Vagina (tissue), 2 donors: ENCODE measurements around the gene MYF6. TPM values are rescaled to one million over a fixed set of nuclear protein-coding genes. Genes with fewer than 3 reads are reported as not detected.

Experiments
- DNase-seq, 2 donors: peaks; one replicate each; pipeline ENCODE4 v3.0.0-alpha.2; 2017; ENCODE audit errors: extremely low spot score in 2 of 2
- H3K27ac ChIP-seq: fragments of 200-600 bp; sonication (generic); one replicate; pipeline ENCODE4 v1.5.1; 2019
- H3K27me3 ChIP-seq: fragments of 200-600 bp; sonication (generic); one replicate; pipeline ENCODE4 v1.5.1; 2019
- H3K36me3 ChIP-seq, 2 donors: fragments of 200-600 bp; sonication (generic); one replicate each; pipeline ENCODE4 v1.5.1; 2017 to 2019
- H3K4me1 ChIP-seq: fragments of 200-600 bp; sonication (generic); one replicate; pipeline ENCODE4 v1.5.1; 2019
- H3K4me3 ChIP-seq, 2 donors: fragments of 200-600 bp; sonication (generic); 1 replicate in 1 of 2; 2 replicates in 1 of 2; pipeline ENCODE4 v1.5.1; 2016 to 2019
- H3K9me3 ChIP-seq: fragments of 200-600 bp; sonication (generic); one replicate; pipeline ENCODE4 v1.5.1; 2019
- POLR2A ChIP-seq, 2 donors: fragments of 450-650 bp; IDR thresholded peaks; one replicate each; pipeline ENCODE4 v1.6.1; 2017; ENCODE audit warnings: antibody characterized with exemption in 2 of 2, mild to moderate bottlenecking in 2 of 2, moderate library complexity in 2 of 2
- POLR2AphosphoS5 ChIP-seq, 2 donors: sonication (generic); formaldehyde crosslinking; IDR thresholded peaks; one replicate each; pipeline ENCODE4 v1.9.0; 2017; ENCODE audit warnings: antibody characterized with exemption in 2 of 2, mild to moderate bottlenecking in 2 of 2, low read depth in 1 of 2; ENCODE audit not compliant: insufficient read depth in 1 of 2
- intact Hi-C: fragments of 100-400 bp; cut with DNase I; formaldehyde crosslinking; loops from one replicate; pipeline ENCODE4 v1.15.1; 2023
- total RNA-seq: library from RNA; depleted of rRNA; stranded (reverse); fragments of >200 nt; gene quantifications from one replicate; pipeline ENCODE4 v1.2.3, GENCODE V29; 2016
- TF ChIP-seq, protein P1 (sequence below), 3 experiments: fragments of 450-650 bp in 2 of 3; fragments of 200-600 bp in 1 of 3; sonication (generic) in 1 of 3; IDR thresholded peaks; one replicate each; pipeline ENCODE4 v1.5.1; 2017 to 2019; ENCODE audit warnings: antibody characterized with exemption in 3 of 3, mild to moderate bottlenecking in 2 of 3, moderate library complexity in 2 of 3

Gene MYF6
- total RNA-seq, 1 donor from 2014 or later = not detected

DNA sequence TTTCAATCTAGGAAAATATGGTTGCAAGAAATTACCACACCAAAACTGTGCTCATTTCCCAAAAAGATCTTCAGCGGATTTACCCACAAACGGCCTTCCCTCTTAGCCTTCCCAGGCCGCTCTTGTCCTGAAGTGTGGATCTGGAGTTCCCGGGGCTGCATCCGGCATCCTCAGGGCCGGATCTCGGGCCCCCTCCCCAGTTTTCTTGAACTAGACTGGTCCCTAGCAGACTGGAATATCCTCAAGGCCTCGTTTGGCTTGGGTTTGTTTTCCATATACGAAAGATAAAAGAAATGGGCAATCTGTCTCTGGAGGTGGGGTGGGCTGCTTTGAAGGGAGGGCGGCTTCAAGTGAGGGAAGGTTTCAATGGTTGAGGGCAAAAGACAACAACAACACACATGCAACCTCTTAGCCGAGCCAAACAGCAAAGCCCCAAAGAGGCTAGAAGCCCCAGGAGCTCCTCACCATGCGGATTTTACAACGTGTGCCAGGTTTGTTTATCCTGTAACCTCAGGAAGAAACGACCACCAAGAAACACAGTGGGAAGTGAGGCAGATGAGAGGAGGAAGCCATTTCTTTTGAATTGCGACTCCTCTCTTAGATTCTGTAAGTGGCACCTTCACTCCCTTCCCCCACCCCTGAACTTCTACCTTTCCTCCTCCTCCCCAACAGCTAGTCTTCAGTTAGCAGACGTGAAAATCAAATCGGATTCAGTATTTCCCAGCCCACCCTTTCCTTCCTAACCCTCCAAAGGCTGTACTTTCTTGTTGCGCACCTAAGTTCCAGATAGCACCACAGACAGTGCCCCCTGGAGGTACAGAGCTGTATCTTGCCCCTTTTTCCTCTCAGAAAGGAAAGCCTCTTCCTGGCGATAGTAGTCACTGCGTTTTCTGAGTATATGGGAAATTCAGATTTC is 2.6 kb downstream of the MYF6 start:
- Histone ChIP-seq H3K4me1 (peaks cover 6% of the 10 kb centered on the region), H3K4me3 (no peak overlapping the region), H3K36me3 (no peaks in the 10 kb centered on the region), H3K27me3 (no peaks in the 10 kb centered on the region), H3K27ac (no peak overlapping the region), H3K9me3 (no peaks in the 10 kb centered on the region)
- no peak for DNase-seq
- intact Hi-C loops = no loop called here
- TF ChIP-seq POLR2AphosphoS5 (IDR thresholded peaks at IDR 0.05; ENCODE audit: insufficient read depth in 1 of 2, low read depth in 1 of 2) (no peak), POLR2A (IDR thresholded peaks at IDR 0.05) (no peak)
- TF ChIP-seq, protein P1, sequence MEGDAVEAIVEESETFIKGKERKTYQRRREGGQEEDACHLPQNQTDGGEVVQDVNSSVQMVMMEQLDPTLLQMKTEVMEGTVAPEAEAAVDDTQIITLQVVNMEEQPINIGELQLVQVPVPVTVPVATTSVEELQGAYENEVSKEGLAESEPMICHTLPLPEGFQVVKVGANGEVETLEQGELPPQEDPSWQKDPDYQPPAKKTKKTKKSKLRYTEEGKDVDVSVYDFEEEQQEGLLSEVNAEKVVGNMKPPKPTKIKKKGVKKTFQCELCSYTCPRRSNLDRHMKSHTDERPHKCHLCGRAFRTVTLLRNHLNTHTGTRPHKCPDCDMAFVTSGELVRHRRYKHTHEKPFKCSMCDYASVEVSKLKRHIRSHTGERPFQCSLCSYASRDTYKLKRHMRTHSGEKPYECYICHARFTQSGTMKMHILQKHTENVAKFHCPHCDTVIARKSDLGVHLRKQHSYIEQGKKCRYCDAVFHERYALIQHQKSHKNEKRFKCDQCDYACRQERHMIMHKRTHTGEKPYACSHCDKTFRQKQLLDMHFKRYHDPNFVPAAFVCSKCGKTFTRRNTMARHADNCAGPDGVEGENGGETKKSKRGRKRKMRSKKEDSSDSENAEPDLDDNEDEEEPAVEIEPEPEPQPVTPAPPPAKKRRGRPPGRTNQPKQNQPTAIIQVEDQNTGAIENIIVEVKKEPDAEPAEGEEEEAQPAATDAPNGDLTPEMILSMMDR (IDR thresholded peaks at IDR 0.05) = no peak

DNA sequence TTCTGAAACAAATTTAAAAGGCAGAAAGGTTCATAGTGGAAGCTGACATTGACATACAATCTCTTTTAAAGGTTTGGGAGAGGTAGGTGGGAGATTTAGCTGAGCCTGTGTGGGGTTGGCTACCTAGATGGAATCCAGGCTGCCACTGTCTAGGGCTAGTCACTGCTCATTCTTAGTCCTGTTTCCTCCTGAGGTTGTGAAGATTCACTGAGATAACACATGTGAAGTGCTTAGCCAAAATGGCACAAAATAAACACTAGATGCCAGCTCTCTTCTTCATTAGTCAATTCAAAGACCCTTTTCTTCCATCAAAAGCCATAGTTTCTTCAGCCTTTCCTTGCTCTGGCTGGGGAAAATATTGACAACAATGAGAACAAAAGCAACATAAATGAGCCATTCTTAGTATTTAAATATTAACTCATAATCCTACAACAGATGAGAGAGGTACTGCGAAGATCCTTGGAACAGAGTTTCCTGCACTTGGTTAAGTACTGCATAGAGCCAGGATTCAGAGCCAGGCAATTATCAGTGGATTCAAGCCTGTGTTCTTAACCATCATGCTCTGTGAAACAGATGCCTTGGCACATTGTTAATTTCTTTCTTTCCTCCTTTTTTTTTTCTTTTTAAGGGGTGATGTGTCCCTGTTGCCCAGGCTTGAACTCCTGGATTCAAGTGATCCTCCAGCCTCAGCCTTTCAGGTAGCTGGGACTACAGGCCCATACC is 3.5 kb downstream of the MYF6 start:
- H3K27me3 ChIP-seq = no peaks in the 10 kb centered on the region

DNA sequence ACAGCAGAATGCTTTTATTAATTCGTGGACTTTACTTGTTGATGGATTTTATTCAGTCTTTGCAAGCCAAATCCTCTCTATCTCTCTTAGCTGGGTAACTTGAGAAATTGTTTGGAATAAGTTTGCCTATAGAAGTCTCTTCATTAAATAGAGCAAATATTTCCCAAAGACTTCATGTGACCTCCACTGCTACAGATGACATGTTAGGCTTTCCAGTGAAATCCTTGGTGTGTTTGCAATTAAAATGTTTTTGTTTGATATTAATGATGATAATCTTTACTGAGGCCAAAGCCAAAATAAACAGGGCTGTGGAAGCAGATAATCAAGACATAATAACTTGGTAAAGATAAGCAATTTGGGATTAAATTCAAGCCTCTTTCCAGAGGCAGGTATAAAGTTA is 4.4 kb downstream of the MYF6 start:
- Histone ChIP-seq H3K9me3 (no peaks in the 10 kb centered on the region), H3K27ac (no peak overlapping the region), H3K36me3 (no peaks in the 10 kb centered on the region), H3K4me1 (peaks cover 6% of the 10 kb centered on the region), H3K27me3 (no peaks in the 10 kb centered on the region), H3K4me3 (no peak overlapping the region)
- no peak for DNase-seq
- TF ChIP-seq POLR2AphosphoS5 (IDR thresholded peaks at IDR 0.05; ENCODE audit: insufficient read depth in 1 of 2, low read depth in 1 of 2) = no peak
- no peak for TF ChIP-seq POLR2A (IDR thresholded peaks at IDR 0.05)
- TF ChIP-seq, protein P1 (IDR thresholded peaks at IDR 0.05) = no peak
- intact Hi-C loops = no loop called here

More for the DNA sequence above, 3.5 kb downstream of the MYF6 start:
- peaks cover 6% of the 10 kb centered on the region for H3K4me1 ChIP-seq
- no peaks in the 10 kb centered on the region for H3K9me3 ChIP-seq
- H3K27ac ChIP-seq = no peak overlapping the region
- H3K36me3 ChIP-seq = no peaks in the 10 kb centered on the region
- no peak overlapping the region for H3K4me3 ChIP-seq
- no peak for DNase-seq
- TF ChIP-seq POLR2AphosphoS5 (IDR thresholded peaks at IDR 0.05; ENCODE audit: insufficient read depth in 1 of 2, low read depth in 1 of 2) (no peak), POLR2A (IDR thresholded peaks at IDR 0.05) (no peak)
- TF ChIP-seq, protein P1 (IDR thresholded peaks at IDR 0.05) = no peak
- intact Hi-C loops = no loop called here

DNA sequence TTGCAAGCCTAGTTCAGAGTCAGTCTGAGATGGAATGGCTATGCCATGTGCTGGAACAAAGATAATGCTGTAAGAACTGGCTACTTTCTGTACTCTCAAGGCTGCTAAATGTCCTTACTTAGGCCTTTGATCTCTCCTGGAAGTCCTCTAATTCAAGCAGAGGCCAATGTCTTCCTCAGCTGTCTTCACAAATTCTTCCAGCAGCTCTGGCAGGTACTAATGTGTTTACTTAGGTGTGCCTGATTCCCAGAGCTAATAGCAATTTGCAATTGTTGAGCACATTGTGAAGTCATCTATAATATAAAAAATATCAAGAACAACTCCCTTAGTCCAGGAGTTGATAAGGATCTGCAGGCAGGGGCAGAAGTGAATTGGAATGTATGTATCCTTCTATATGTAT is 5.4 kb downstream of the MYF6 start:
- intact Hi-C loops = no loop called here
- H3K4me3 ChIP-seq = no peak overlapping the region
- no peak for DNase-seq
- no peak overlapping the region for H3K27ac ChIP-seq
- no peaks in the 10 kb centered on the region for H3K9me3 ChIP-seq
- no peak for TF ChIP-seq POLR2A (IDR thresholded peaks at IDR 0.05)
- TF ChIP-seq, protein P1 (IDR thresholded peaks at IDR 0.05) = no peak
- no peak for TF ChIP-seq POLR2AphosphoS5 (IDR thresholded peaks at IDR 0.05; ENCODE audit: insufficient read depth in 1 of 2, low read depth in 1 of 2)
- H3K36me3 ChIP-seq = no peaks in the 10 kb centered on the region
- peaks cover 6% of the 10 kb centered on the region for H3K4me1 ChIP-seq
- H3K27me3 ChIP-seq = no peaks in the 10 kb centered on the region
